Urinary bladder (tissue), 4 donors: ENCODE measurements around the gene TCF19. TPM values are rescaled to one million over a fixed set of nuclear protein-coding genes. Genes with fewer than 3 reads are reported as not detected.
"Not testable (repeated sequence)": the region's sequence is repeated elsewhere in the genome, so short reads cannot be mapped to it uniquely, and the experiment has no call there.

ENCODE experiments used
- DNase-seq: peaks from one replicate; pipeline ENCODE4 v3.0.0-alpha.2; 2015; ENCODE audit errors: extremely low spot score
- H3K27ac ChIP-seq: one replicate; pipeline ENCODE4 v1.5.1; 2013; ENCODE audit warnings: low read depth, mild to moderate bottlenecking, moderate library complexity
- H3K36me3 ChIP-seq: one replicate; pipeline ENCODE4 v1.6.1; 2013; ENCODE audit warnings: mild to moderate bottlenecking, moderate library complexity; ENCODE audit not compliant: insufficient read depth
- H3K4me1 ChIP-seq: one replicate; pipeline ENCODE4 v1.6.1; 2013; ENCODE audit warnings: mild to moderate bottlenecking, moderate library complexity; ENCODE audit not compliant: insufficient read depth
- H3K4me3 ChIP-seq: one replicate; pipeline ENCODE4 v1.5.1; 2013; ENCODE audit warnings: low read depth, low read length
- WGBS: extraction: QIAGEN DNeasy Blood & Tissue Kit; methylation state at CpG from one replicate; pipeline ENCODE4 v1.1.7; 2013; 5-methylcytosine and 5-hydroxymethylcytosine counted together
- polyA plus RNA-seq: library from polyadenylated mRNA; stranded (reverse); fragments of 200-250 nt; gene quantifications from one replicate; pipeline ENCODE4 v1.2.3, GENCODE V29; 2013
- total RNA-seq: library from RNA; depleted of rRNA; stranded (reverse); fragments of >200 nt; gene quantifications from one replicate; pipeline ENCODE4 v1.2.3, GENCODE V29; 2014
- donor health status: healthy with polysubstance abuse.
- donor health status: healthy.

TCF19 gene
- total and polyA plus RNA-seq, 2 donors: 7.9 to 12.7 TPM

GRCh38 chr6:31187780-31188194, 29.4 kb downstream of the TCF19 start:
- Histone ChIP-seq H3K27ac (no peak overlapping the region), H3K4me1 (no peaks in the 10 kb centered on the region), H3K4me3 (no peak overlapping the region), H3K36me3 (no peaks in the 10 kb centered on the region)
- no peak for DNase-seq
- WGBS: 51% methylated on average over 5 of the region's 5 CpGs

- not testable (repeated sequence) for H3K4me3 ChIP-seq, H3K4me1 ChIP-seq, H3K27ac ChIP-seq, DNase-seq, H3K36me3 ChIP-seq
- WGBS: 85% methylated on average over 3 of the region's 3 CpGs
Observed at GRCh38 chr6:31189223-31189622, 30.8 kb downstream of the TCF19 start.

GRCh38 chr6:31190488-31190887, 32.1 kb downstream of the TCF19 start:
- Histone ChIP-seq H3K36me3 (no peaks in the 10 kb centered on the region), H3K27ac (no peak overlapping the region), H3K4me1 (no peaks in the 10 kb centered on the region), H3K4me3 (no peak overlapping the region)
- 84% methylated on average over 4 of the region's 4 CpGs for WGBS
- DNase-seq: no peak

- WGBS: 58% methylated on average over 10 of the region's 10 CpGs
- not testable (repeated sequence) for H3K36me3 ChIP-seq, DNase-seq, H3K27ac ChIP-seq, H3K4me1 ChIP-seq, H3K4me3 ChIP-seq
Observed at GRCh38 chr6:31192431-31193105, 34.2 kb downstream of the TCF19 start.

GRCh38 chr6:31193206-31193605, 34.8 kb downstream of the TCF19 start:
- DNase-seq: no peak
- H3K27ac ChIP-seq: no peak overlapping the region
- H3K36me3 ChIP-seq: no peaks in the 10 kb centered on the region
- 71% methylated on average over 8 of the region's 8 CpGs for WGBS
- no peak overlapping the region for H3K4me3 ChIP-seq
- peaks cover 1% of the 10 kb centered on the region for H3K4me1 ChIP-seq

- H3K27ac ChIP-seq: no peak overlapping the region
- no peaks in the 10 kb centered on the region for H3K36me3 ChIP-seq
- no peak for DNase-seq
- H3K4me1 ChIP-seq: peaks cover 1% of the 10 kb centered on the region
- 76% methylated on average over 6 of the region's 6 CpGs for WGBS
- no peak overlapping the region for H3K4me3 ChIP-seq
Observed at GRCh38 chr6:31194061-31194834, 35.9 kb downstream of the TCF19 start.

- 96% methylated on average over 41 of the region's 41 CpGs for WGBS
- not testable (repeated sequence) for H3K27ac ChIP-seq, H3K4me3 ChIP-seq, H3K4me1 ChIP-seq, DNase-seq, H3K36me3 ChIP-seq
Observed at GRCh38 chr6:31195308-31195979, 37.1 kb downstream of the TCF19 start.

GRCh38 chr6:31196251-31197022, 38.0 kb downstream of the TCF19 start:
- not testable (repeated sequence) for H3K27ac ChIP-seq, H3K4me1 ChIP-seq, H3K36me3 ChIP-seq, H3K4me3 ChIP-seq, DNase-seq
- 75% methylated on average over 25 of the region's 25 CpGs for WGBS

- WGBS: under 1% methylated on average over 45 of the region's 45 CpGs
- peaks cover 1% of the 10 kb centered on the region for H3K4me1 ChIP-seq
- H3K4me3 ChIP-seq: peak overlapping the region; percentile 61
- DNase-seq: no peak
- H3K27ac ChIP-seq: peak overlapping the region; percentile 94
- no peaks in the 10 kb centered on the region for H3K36me3 ChIP-seq
Observed at GRCh38 chr6:31197559-31198305, 39.3 kb downstream of the TCF19 start.

GRCh38 chr6:31199105-31199452, 40.7 kb downstream of the TCF19 start:
- 93% methylated on average over 4 of the region's 4 CpGs for WGBS
- H3K27ac ChIP-seq, H3K36me3 ChIP-seq, H3K4me3 ChIP-seq, H3K4me1 ChIP-seq, DNase-seq: not testable (repeated sequence)

- WGBS: 55% methylated on average over 11 of the region's 11 CpGs
- H3K4me3 ChIP-seq: no peak overlapping the region
- no peak for DNase-seq
- H3K4me1 ChIP-seq: no peaks in the 10 kb centered on the region
- no peaks in the 10 kb centered on the region for H3K36me3 ChIP-seq
- peak overlapping the region; percentile 62 for H3K27ac ChIP-seq
Observed at GRCh38 chr6:31202259-31203166, 44.1 kb downstream of the TCF19 start.

GRCh38 chr6:31203345-31203979, 45.1 kb downstream of the TCF19 start:
- no peaks in the 10 kb centered on the region for H3K4me1 ChIP-seq
- peak overlapping the region; percentile 36 for H3K4me3 ChIP-seq
- 52% methylated on average over 5 of the region's 5 CpGs for WGBS
- no peak for DNase-seq
- peak overlapping the region; percentile 69 for H3K27ac ChIP-seq
- H3K36me3 ChIP-seq: no peaks in the 10 kb centered on the region
